Activated naive CD4-positive, alpha-beta T cell treated with anti-CD3 and anti-CD28 coated beads, Interleukin-2, amount 50 U/mL, for 24 hours (primary cell): ENCODE measurements around the gene DCTN4.
A peak's percentile ranks its signal among the peaks of the same experiment; 100 is the strongest.
"Not testable (repeated sequence)": the region's sequence is repeated elsewhere in the genome, so short reads cannot be mapped to it uniquely, and the experiment has no call there.

Experiments used
- H3K27ac Mint-ChIP-seq: one replicate; pipeline ENCODE4 v1.8.0; 2021; ENCODE audit warnings: mild to moderate bottlenecking, mixed read lengths
- H3K27me3 Mint-ChIP-seq: one replicate; pipeline ENCODE4 v1.8.0; 2021; ENCODE audit warnings: mixed read lengths
- H3K36me3 Mint-ChIP-seq: one replicate; pipeline ENCODE4 v1.8.0; 2021; ENCODE audit warnings: mixed read lengths
- H3K4me1 Mint-ChIP-seq: one replicate; pipeline ENCODE4 v1.8.0; 2021; ENCODE audit warnings: mixed read lengths
- H3K4me3 Mint-ChIP-seq: one replicate; pipeline ENCODE4 v1.8.0; 2021; ENCODE audit warnings: mild to moderate bottlenecking, mixed read lengths
- H3K9me3 Mint-ChIP-seq: one replicate; pipeline ENCODE4 v1.8.0; 2021; ENCODE audit warnings: mixed read lengths

The DCTN4 gene

DNA sequence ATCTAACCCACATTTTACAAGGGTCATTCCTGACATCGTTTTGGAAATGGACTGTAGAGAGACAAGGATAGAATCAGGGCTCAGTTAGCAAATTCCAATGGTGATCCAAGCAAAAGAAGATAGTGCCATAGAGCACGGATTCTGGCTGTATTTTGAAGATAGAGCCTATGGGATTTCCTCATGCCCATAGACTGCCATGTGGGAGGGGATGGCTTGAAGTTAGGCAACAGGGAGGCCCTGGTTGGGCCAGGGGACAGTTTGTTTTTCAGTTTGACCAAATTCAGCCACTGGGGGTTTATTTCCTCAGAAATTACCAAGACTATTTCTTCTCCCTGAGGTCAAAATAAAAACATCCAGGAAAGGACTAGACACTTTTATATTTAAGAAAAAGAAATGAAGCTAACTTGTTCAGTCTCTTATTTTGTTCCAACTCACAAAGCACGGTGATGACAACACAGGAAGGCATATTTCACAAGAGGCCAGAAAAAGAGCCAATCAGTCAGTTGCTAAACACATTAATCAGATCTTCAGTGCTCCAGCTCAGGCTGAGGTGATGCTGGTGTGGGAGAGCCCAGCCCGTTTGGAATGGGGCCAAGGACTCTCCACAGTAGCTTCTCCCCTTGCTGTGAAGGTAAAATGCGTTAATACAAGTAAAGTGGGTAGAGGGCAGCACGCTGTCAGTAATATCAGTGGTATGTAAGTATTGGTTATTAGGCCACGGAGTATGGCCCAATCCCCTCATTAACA is 4.4 kb upstream of the DCTN4 start:
- Mint-ChIP-seq H3K27me3 (no peaks in the 10 kb centered on the region), H3K27ac (no peak overlapping the region), H3K4me1 (peaks cover 6% of the 10 kb centered on the region), H3K9me3 (no peaks in the 10 kb centered on the region), H3K36me3 (no peaks in the 10 kb centered on the region), H3K4me3 (no peak overlapping the region)

DNA sequence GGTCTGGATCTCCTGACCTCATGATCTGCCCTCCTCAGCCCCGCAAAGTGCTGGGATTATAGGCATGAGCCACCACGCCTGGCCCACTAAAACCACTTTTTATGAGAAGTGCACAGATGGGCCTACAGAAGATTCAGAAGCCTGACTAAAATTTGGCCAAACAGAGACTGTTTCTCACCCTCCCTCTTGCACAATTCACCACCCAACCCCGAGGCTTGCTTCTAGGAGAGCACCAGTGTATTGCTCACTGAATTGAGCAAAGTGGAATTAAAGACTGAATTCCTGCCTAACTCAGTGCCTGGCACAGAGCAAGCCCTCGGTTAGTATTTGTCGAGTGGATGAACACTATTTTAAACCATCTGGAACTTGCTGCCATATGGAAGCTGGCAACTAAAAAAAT is 3.4 kb upstream of the DCTN4 start:
- no peak overlapping the region for H3K4me3 Mint-ChIP-seq
- no peaks in the 10 kb centered on the region for H3K9me3 Mint-ChIP-seq
- H3K27ac Mint-ChIP-seq, result no peak overlapping the region
- no peaks in the 10 kb centered on the region for H3K27me3 Mint-ChIP-seq
- peaks cover 2% of the 10 kb centered on the region for H3K36me3 Mint-ChIP-seq
- H3K4me1 Mint-ChIP-seq, result peaks cover 9% of the 10 kb centered on the region

DNA sequence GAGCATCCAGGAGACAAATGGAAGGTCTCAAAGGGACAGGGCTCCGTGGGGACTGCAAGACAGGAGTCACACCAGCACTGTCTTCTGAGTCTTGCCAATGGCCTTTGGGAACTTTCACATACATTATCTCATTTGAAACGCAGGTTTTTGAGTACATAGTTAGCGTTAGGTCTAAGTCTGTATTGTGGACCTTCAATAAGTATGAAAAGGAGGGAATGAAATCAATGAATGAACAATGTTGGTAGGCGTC is 442 bp upstream of the DCTN4 start:
- no peaks in the 10 kb centered on the region for H3K27me3 Mint-ChIP-seq
- H3K9me3 Mint-ChIP-seq, result no peaks in the 10 kb centered on the region
- H3K36me3 Mint-ChIP-seq, result peaks cover 17% of the 10 kb centered on the region
- H3K4me3 Mint-ChIP-seq, result no peak overlapping the region
- H3K4me1 Mint-ChIP-seq, result peaks cover 34% of the 10 kb centered on the region
- H3K27ac Mint-ChIP-seq, result no peak overlapping the region

DNA sequence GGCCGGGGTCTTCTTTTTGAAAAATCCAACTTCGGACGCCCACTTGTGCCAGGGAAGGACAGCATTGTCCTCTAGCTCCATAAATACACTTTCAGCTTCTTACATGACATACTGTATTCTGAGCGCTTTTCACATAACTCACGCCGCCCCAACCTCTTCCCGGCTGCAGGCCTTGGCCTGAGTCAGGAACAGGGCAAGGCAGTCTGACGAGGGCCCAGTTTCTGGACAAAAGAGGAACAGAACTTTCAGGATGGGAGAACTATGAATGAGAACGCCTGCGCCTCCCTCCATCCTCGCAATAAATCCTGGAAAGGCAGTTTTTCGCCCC is 650 bp downstream of the DCTN4 start:
- H3K4me3 Mint-ChIP-seq, result no peak overlapping the region
- no peaks in the 10 kb centered on the region for H3K27me3 Mint-ChIP-seq
- H3K9me3 Mint-ChIP-seq, result no peaks in the 10 kb centered on the region
- H3K36me3 Mint-ChIP-seq, result peaks cover 23% of the 10 kb centered on the region
- H3K27ac Mint-ChIP-seq, result no peak overlapping the region
- peaks cover 45% of the 10 kb centered on the region for H3K4me1 Mint-ChIP-seq

DNA sequence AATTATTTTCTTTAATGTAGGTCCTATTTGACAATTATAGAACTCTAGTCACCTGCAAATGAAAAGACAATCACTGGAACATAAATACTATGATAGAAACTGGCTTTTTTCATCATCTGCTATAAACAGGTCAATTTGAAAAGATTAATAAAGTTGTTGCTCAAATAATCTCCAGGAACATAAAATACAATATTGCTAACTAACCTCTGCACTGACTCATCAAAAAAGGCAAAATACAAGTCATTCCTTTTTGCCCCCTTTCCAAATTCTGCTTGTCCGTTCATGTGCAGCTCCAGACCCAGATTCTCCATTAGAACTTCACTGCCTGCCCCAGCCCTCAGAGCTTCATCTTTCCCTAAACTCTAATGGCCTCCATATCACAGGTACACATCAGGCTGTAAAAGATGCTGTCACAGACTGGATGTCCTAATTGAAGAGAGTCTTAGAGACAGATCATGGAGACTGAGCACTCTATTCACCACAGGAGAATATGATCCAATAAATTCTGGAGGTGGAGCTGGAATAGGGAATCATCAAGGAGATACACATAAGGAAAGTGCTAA is 1.6 kb downstream of the DCTN4 start:
- Mint-ChIP-seq H3K27me3 (no peaks in the 10 kb centered on the region), H3K9me3 (no peaks in the 10 kb centered on the region), H3K4me3 (no peak overlapping the region), H3K4me1 (peaks cover 49% of the 10 kb centered on the region), H3K36me3 (peaks cover 25% of the 10 kb centered on the region), H3K27ac (peak overlapping the region; percentile 87)

DNA sequence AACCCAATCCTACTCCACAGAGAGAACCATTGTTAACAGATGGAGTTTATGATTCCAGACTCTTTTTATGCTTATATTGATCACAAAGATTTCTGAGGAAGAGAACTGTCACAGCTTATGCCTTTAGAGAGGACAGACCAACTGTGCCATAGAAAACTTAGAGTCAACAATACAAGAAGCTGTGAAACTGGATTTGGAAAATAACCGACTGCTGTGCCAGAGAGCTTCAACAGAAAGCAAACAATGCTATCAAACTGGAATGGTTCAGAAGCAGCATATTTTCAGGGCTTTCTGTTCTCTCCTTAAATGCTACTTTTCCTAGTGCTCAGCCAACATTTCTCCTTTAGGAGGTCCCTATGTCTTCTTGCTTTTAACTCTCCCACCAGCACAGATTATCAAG is 5.0 kb downstream of the DCTN4 start:
- peaks cover 63% of the 10 kb centered on the region for H3K4me1 Mint-ChIP-seq
- H3K27ac Mint-ChIP-seq, result peak overlapping the region; percentile 17
- H3K27me3 Mint-ChIP-seq, result no peaks in the 10 kb centered on the region
- H3K4me3 Mint-ChIP-seq, result no peak overlapping the region
- no peaks in the 10 kb centered on the region for H3K9me3 Mint-ChIP-seq
- H3K36me3 Mint-ChIP-seq, result peaks cover 37% of the 10 kb centered on the region

- Mint-ChIP-seq H3K36me3 (peaks cover 38% of the 10 kb centered on the region), H3K27ac (peak overlapping the region; percentile 68), H3K4me3 (peak overlapping the region; percentile 27), H3K27me3 (no peaks in the 10 kb centered on the region), H3K4me1 (peaks cover 63% of the 10 kb centered on the region), H3K9me3 (no peaks in the 10 kb centered on the region)
These were observed 5.4 kb downstream of the DCTN4 start for GRCh38 chr5:150753463-150753862.

DNA sequence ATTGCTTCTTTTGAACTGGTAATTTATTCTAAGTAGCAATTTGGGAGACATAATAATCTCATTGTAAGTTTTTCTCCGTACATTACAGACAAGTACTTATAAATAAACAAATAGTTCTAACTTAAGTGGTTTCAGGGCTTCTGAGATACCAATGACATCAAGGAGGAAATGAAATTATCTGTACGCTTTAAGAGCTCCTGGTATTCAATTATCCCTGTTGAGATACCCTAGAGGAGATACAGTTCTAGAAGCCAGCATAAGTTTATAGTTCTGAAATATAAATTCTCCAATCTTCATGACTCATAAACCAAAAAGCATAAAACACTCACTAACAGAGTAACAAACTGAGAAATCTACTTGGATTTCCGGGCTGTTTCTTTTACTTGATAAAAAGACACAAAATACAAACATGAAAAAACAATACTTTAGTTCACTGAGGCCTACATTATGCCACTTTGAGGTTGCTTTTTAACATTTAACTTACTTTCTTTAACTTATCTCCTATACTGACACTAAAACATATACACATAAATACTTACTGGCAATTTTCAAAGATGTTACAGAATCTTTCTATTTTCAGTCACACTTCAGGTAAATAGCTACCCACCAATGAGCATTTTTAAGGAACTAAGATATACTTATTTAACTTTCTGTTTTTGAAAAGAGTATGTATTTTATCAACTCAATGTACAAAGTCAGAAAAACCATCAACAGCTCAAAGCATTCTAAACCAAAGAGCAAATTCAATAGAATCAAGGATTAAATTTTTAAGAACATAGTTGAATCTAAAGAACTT is 7.5 kb downstream of the DCTN4 start:
- H3K4me3 Mint-ChIP-seq, result no peak overlapping the region
- peaks cover 57% of the 10 kb centered on the region for H3K4me1 Mint-ChIP-seq
- H3K36me3 Mint-ChIP-seq, result peaks cover 37% of the 10 kb centered on the region
- peak overlapping the region; percentile 26 for H3K27ac Mint-ChIP-seq
- H3K27me3 Mint-ChIP-seq, result no peaks in the 10 kb centered on the region
- H3K9me3 Mint-ChIP-seq, result no peaks in the 10 kb centered on the region

DNA sequence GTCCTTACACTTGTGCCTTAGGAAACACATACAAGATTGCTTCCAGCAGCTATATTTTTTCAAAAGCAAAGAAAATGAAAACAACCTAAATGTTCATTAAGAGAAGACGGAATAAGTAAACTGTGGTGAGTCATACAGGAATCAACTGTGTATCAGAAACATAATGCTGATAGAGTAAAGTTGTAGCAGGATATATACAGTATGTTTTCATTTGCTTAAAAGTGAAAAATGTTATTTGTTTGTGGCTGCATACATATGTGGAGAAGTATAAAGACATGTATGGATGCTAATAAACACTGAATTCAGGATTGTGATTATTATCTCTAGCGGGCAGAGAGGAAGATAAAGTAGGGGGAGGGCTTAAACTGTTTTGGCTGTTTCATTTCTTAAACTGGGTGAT is 8.3 kb downstream of the DCTN4 start:
- no peak overlapping the region for H3K4me3 Mint-ChIP-seq

DNA sequence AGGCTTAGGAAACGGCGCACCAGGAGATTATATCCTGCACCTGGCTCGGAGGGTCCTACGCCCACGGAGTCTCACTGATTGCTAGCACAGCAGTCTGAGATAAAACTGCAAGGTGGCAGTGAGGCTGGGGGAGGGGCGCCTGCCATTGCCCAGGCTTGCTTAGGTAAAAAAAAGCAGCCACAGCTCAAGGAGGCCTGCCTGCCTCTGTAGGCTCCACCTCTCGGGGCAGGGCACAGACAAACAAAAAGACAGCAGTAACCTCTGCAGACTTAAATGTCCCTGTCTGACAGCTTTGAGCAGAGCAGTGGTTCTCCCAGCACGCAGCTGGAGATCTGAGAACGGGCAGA is 15.7 kb downstream of the DCTN4 start:
- not testable (repeated sequence) for H3K4me3 Mint-ChIP-seq, H3K27ac Mint-ChIP-seq, H3K27me3 Mint-ChIP-seq, H3K9me3 Mint-ChIP-seq
- peaks cover 31% of the 10 kb centered on the region for H3K36me3 Mint-ChIP-seq
- H3K4me1 Mint-ChIP-seq, result peaks cover 74% of the 10 kb centered on the region

More for the DNA sequence above, 8.3 kb downstream of the DCTN4 start:
- H3K27ac Mint-ChIP-seq, result peak overlapping the region; percentile 81
- H3K4me1 Mint-ChIP-seq, result peaks cover 58% of the 10 kb centered on the region
- H3K9me3 Mint-ChIP-seq, result no peaks in the 10 kb centered on the region
- H3K27me3 Mint-ChIP-seq, result no peaks in the 10 kb centered on the region
- H3K36me3 Mint-ChIP-seq, result peaks cover 36% of the 10 kb centered on the region

DNA sequence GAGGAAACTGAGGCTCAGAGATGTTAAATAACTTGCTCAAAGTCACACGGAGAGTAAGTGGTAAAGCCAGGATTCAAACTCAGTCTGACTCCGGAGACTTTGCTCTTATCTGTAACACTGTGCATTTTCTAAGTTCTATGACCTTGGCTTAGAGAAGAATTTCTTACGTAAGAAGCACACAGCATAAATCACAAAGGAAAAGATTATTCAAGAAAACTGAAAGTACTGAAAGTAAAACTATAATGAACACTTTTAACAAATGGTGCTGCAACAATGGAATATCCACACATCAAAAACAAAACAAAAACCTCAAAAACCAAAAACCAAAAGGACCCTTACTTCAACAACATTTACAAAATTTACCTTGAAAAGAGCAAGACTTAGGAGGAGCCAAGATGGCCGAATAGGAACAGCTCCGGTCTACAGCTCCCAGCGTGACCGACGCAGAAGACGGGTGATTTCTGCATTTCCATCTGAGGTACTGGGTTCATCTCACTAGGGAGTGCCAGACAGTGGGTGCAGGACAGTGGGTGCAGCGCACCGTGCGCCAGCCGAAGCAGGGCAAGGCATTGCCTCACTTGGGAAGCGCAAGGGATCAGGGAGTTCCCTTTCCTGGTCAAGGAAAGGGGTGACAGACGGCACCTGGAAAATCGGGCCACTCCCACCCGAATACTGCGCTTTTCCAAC is 16.2 kb downstream of the DCTN4 start:
- not testable (repeated sequence) for H3K9me3 Mint-ChIP-seq, H3K27me3 Mint-ChIP-seq
- Mint-ChIP-seq H3K27ac (peak overlapping the region; percentile 99), H3K36me3 (peaks cover 34% of the 10 kb centered on the region), H3K4me3 (peak overlapping the region; percentile 79), H3K4me1 (peaks cover 79% of the 10 kb centered on the region)

DNA sequence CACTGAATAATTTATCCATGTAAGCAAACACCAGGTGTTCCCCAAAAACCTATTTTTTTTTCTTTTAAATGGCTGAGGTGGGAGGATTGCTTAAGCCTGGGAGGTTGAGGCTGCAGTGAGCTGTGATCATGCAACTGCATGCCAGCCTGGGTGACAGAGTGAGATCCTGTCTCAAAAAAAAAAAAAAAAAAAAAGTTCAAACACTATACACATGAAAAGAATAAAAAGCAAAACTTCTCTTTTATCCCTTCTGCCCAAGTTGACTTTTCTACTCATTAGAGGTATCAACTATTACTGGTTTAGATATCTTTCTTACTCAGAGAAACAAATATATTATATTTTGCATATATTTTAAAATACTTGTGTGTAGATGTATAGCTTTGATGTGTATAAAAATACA is 17.8 kb downstream of the DCTN4 start:
- no peaks in the 10 kb centered on the region for H3K27me3 Mint-ChIP-seq
- H3K9me3 Mint-ChIP-seq, result no peaks in the 10 kb centered on the region
- no peak overlapping the region for H3K4me3 Mint-ChIP-seq
- peaks cover 44% of the 10 kb centered on the region for H3K36me3 Mint-ChIP-seq
- peak overlapping the region; percentile 37 for H3K27ac Mint-ChIP-seq
- peaks cover 85% of the 10 kb centered on the region for H3K4me1 Mint-ChIP-seq

- Mint-ChIP-seq H3K4me3 (no peak overlapping the region), H3K27ac (no peak overlapping the region), H3K27me3 (no peaks in the 10 kb centered on the region), H3K9me3 (no peaks in the 10 kb centered on the region), H3K4me1 (peaks cover 82% of the 10 kb centered on the region), H3K36me3 (peaks cover 52% of the 10 kb centered on the region)
These were observed 20.0 kb downstream of the DCTN4 start for GRCh38 chr5:150738862-150739261.

DNA sequence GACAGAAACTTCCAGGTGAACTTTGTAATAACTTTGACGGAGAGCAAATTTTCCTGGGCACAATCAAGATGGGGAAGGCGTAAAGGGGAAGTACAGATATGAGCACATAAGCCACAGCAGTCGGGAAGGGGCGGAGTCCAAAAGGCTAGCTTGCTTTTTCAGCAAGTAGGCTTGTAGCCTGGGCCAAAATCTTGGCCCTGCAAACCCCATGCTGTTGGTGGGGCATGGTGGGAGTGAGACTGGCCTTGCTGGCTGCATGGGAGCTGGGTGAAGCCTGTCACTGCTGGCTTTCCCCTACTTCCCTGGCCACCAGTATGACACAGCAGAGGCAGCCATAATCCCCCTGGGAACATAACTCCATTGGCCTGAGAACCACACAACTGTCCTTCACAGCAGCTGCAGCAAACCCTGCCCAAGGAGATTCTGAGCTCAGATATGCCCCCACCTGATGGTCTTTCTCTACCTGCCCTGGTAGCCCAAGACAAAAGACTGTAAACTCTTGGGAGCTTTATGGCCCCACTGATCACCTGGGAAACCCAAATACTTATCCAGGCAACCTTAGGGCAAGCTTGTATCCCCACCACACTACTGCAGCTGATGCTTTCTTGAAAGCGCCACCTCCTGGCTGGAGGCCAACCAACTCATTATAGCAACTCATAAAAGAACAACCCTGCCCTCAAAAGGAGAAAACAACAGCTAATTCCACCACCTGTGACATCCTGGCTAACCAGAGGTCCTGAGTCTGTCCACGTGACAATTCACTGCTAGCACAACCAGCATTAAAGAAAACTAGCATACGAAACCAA is 24.0 kb downstream of the DCTN4 start:
- Mint-ChIP-seq H3K4me3 (no peak overlapping the region), H3K36me3 (peaks cover 52% of the 10 kb centered on the region), H3K9me3 (no peaks in the 10 kb centered on the region), H3K27ac (no peak overlapping the region), H3K27me3 (no peaks in the 10 kb centered on the region), H3K4me1 (peaks cover 50% of the 10 kb centered on the region)

DNA sequence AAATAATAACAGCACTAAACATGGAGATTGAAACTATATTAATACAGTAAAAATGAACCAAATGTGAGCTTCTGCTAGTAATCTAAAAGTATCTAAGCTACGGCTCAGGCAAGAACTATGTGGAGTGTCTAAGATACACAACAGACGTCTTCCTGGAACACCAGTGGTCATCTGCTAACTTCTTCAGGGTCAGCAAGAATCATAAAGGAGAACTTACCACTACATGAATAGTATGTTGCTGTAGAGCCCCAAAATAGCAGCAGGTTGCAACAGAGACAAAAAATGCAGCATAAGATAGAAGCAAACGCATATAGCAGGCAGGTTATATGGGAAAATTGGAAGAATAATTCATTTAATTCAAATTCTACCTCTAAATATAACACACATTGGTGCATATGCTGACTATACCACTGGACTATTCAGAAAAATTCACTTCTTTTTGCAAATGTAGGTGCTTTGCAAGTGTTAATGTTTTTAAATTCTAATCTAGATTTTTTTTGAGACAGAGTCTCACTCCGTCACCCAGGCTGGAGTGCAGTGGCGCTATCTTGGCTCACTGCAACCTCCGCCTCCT is 27.1 kb downstream of the DCTN4 start:
- Mint-ChIP-seq H3K9me3 (no peaks in the 10 kb centered on the region), H3K27ac (no peak overlapping the region), H3K27me3 (no peaks in the 10 kb centered on the region), H3K36me3 (peaks cover 39% of the 10 kb centered on the region), H3K4me3 (no peak overlapping the region), H3K4me1 (peaks cover 20% of the 10 kb centered on the region)
